Caco-2 (cell line): Measurements from ENCODE around the gene RIMS4. TPM values are rescaled to one million over a fixed set of nuclear protein-coding genes. Genes with fewer than 3 reads are reported as not detected.

ENCODE experiments used
- BruUV-seq: library from RNA; stranded (reverse); fragments of 400-500 nt; replicated peaks from 2 replicates; lab custom pipeline; 2021; lab: Mats Ljungman, UMichigan
- CTCF ChIA-PET: fragments of 300-600 bp; sonication (Branson Sonifier 250); formaldehyde crosslinking; loops from one replicate; lab custom pipeline; 2022; ENCODE audit warnings: antibody characterized with exemption; lab: Charles Lee
- POLR2A ChIA-PET: fragments of 300-600 bp; sonication (Branson Sonifier 250); formaldehyde crosslinking; loops from one replicate; lab custom pipeline; 2022; ENCODE audit warnings: antibody characterized with exemption; lab: Charles Lee
- DNase-seq, 2 experiments: peaks; one replicate each; pipeline versions ENCODE4 v3.0.0 to v3.0.0-alpha.2; 2020 to 2022
- H3K27me3 ChIP-seq: replicated peaks from 2 replicates; pipeline ENCODE4 v1.6.0; 2011; ENCODE audit warnings: low read length; ENCODE audit not compliant: control insufficient read depth, insufficient read depth
- H3K36me3 ChIP-seq: 2 replicates; pipeline ENCODE4 v1.5.1; 2011; ENCODE audit warnings: low read length; ENCODE audit not compliant: control insufficient read depth, insufficient read depth
- H3K4me1 ChIP-seq: fragments of 250-450 bp; sonication (Bioruptor Pico); 2 replicates; pipeline ENCODE4 v1.5.1; 2020; ENCODE audit warnings: mild to moderate bottlenecking
- H3K4me3 ChIP-seq: 2 replicates; pipeline ENCODE4 v1.5.1; 2011; ENCODE audit warnings: low read depth, mild to moderate bottlenecking, control low read depth, low read length
- H3K9me3 ChIP-seq: fragments of 250-450 bp; sonication (Bioruptor Pico); 2 replicates; pipeline ENCODE4 v1.5.1; 2020; ENCODE audit warnings: mild to moderate bottlenecking, moderate library complexity
- H3K27ac Mint-ChIP-seq: one replicate; pipeline ENCODE4 v1.8.0; 2022; ENCODE audit warnings: mixed read lengths; ENCODE audit not compliant: unreplicated experiment
- H3K27me3 Mint-ChIP-seq: one replicate; pipeline ENCODE4 v1.8.0; 2022; ENCODE audit warnings: mixed read lengths; ENCODE audit not compliant: insufficient read depth, unreplicated experiment
- H3K36me3 Mint-ChIP-seq: one replicate; pipeline ENCODE4 v1.8.0; 2022; ENCODE audit warnings: mild to moderate bottlenecking, mixed read lengths; ENCODE audit not compliant: insufficient read depth, unreplicated experiment
- H3K4me1 Mint-ChIP-seq: one replicate; pipeline ENCODE4 v1.8.0; 2022; ENCODE audit warnings: low read depth, mixed read lengths; ENCODE audit not compliant: unreplicated experiment
- H3K4me3 Mint-ChIP-seq: one replicate; pipeline ENCODE4 v1.8.0; 2022; ENCODE audit warnings: mild to moderate bottlenecking, moderate library complexity, mixed read lengths; ENCODE audit not compliant: unreplicated experiment
- H3K9me3 Mint-ChIP-seq: one replicate; pipeline ENCODE4 v1.8.0; 2022; ENCODE audit warnings: mixed read lengths; ENCODE audit not compliant: unreplicated experiment
- intact Hi-C: fragments of 100-400 bp; cut with micrococcal nuclease; formaldehyde crosslinking; loops from one replicate; pipeline ENCODE4 v1.10.0; 2022; ENCODE audit not compliant: unreplicated experiment
- total RNA-seq: library from RNA; stranded (reverse); gene quantifications from 2 replicates; pipeline ENCODE4 v1.2.3, GENCODE V29; 2022
- TF ChIP-seq, protein P1 (sequence below), 2 experiments: fragments of 200-600 bp in 1 of 2; IDR thresholded peaks; 1 replicate in 1 of 2; 2 replicates in 1 of 2; pipeline versions ENCODE4 v1.5.1 to v1.8.0; 2011 to 2022; ENCODE audit warnings: antibody characterized with exemption in 1 of 2, control low read depth in 1 of 2, inconsistent platforms in 1 of 2, low read depth in 1 of 2, low read length in 1 of 2, mild to moderate bottlenecking in 1 of 2, moderate library complexity in 1 of 2; ENCODE audit not compliant: insufficient read depth in 1 of 2, severe bottlenecking in 1 of 2, unreplicated experiment in 1 of 2

RIMS4 gene
- total RNA-seq, 1 experiment from 2014 or later: 9.0 TPM

DNA sequence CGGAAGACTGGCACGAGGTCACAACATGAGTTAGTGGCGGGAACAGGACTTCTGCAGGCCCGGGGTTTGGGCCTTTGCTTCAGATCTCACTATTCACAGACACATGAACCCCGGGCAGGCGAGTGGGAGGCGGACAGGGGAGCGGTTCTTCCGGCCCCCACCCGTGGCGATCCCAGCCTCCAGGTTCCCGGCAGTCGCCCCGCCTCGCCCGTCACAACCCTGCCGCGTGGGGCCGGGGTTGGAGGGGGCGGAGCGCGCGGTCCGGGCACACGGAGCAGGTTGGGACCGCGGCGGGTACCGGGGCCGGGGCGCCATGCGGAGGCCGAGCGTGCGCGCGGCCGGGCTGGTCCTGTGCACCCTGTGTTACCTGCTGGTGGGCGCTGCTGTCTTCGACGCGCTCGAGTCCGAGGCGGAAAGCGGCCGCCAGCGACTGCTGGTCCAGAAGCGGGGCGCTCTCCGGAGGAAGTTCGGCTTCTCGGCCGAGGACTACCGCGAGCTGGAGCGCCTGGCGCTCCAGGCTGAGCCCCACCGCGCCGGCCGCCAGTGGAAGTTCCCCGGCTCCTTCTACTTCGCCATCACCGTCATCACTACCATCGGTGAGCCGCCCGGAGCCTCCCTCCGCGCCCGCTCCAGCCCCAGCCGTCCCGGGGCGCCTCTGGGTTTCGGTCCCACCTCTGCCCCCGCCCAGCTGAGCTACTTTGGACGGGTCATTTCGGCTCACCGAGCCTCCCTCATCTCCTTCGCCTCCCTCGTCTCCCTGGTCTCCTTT lies 64.6 kb downstream of the RIMS4 start, which contains the start of gene KCNK15:
Gene KCNK15 (plus strand): TSS at position 268 of the 769 bp plus-strand sequence. CDS start 46 bp downstream, at position 314.
- peaks cover 14% of the 10 kb centered on the region for H3K36me3 Mint-ChIP-seq
- intact Hi-C loops: loop anchor here (2.0 kb wide), 2 partner anchors 31 to 55 kb away; no protein-coding TSS in a partner anchor
- ChIA-PET POLR2A (interaction anchor here (0.6 kb wide), 1 partner anchor 139 kb away, joined by 4 read pairs; the partner anchor contains the start of gene YWHAB), CTCF (interaction anchor here (0.6 to 1.6 kb wide), 7 partner anchors 13 to 140 kb away, joined by 3 to 9 read pairs (median 3); partner anchors contain the start of gene YWHAB)
- H3K27me3 ChIP-seq: peaks cover 2% of the 10 kb centered on the region; the same call in 1 of the 2 replicates
- no peaks in the 10 kb centered on the region for H3K9me3 Mint-ChIP-seq
- peaks cover 6% of the 10 kb centered on the region for H3K27me3 Mint-ChIP-seq
- H3K4me3 ChIP-seq: peak within 1 kb of the TSS; percentile 64
- no TSS peak for BruUV-seq
- peak within 1 kb of the TSS; percentile 65 for H3K4me3 Mint-ChIP-seq
- H3K36me3 ChIP-seq: no peaks in the 10 kb centered on the region
- H3K9me3 ChIP-seq: no peaks in the 10 kb centered on the region
- peaks cover 11% of the 10 kb centered on the region for H3K4me1 ChIP-seq
- TF ChIP-seq, protein P1, sequence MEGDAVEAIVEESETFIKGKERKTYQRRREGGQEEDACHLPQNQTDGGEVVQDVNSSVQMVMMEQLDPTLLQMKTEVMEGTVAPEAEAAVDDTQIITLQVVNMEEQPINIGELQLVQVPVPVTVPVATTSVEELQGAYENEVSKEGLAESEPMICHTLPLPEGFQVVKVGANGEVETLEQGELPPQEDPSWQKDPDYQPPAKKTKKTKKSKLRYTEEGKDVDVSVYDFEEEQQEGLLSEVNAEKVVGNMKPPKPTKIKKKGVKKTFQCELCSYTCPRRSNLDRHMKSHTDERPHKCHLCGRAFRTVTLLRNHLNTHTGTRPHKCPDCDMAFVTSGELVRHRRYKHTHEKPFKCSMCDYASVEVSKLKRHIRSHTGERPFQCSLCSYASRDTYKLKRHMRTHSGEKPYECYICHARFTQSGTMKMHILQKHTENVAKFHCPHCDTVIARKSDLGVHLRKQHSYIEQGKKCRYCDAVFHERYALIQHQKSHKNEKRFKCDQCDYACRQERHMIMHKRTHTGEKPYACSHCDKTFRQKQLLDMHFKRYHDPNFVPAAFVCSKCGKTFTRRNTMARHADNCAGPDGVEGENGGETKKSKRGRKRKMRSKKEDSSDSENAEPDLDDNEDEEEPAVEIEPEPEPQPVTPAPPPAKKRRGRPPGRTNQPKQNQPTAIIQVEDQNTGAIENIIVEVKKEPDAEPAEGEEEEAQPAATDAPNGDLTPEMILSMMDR (IDR thresholded peaks at IDR 0.05; ENCODE audit: insufficient read depth in 1 of 2, low read depth in 1 of 2, low read length in 1 of 2, severe bottlenecking in 1 of 2, unreplicated experiment in 1 of 2): no peak
- peaks cover 15% of the 10 kb centered on the region for H3K4me1 Mint-ChIP-seq
- peak within 1 kb of the TSS; percentile 20 for H3K27ac Mint-ChIP-seq
- peak; percentile 59 to 74 for DNase-seq

DNA sequence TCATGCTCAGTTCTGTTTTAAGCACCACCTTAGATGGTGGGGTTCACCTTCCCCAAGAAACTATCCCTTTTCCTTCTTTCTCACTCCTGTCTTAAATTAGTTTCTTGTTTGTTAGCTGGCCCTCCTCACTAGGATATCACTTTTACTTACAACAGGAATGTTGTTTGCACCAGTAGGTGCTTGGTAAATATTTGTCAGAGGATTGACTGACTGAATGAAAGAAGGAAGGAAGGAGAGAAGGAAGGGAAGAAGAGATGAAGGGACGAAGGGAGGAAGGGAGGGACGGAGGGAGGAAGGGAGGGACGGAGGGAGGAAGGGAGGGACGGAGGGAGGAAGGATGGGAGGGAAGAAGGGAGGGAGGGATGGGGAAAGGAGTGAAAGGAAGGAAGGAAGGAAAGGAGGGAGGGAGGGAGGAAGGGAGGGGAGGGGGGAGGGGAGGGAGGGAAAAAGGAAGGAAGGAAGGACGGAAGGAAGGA lies 65.2 kb downstream of the RIMS4 start:
- ChIA-PET POLR2A (interaction anchor here (0.6 kb wide), 1 partner anchor 140 kb away, joined by 4 read pairs; the partner anchor contains the start of gene YWHAB), CTCF (interaction anchor here (0.5 to 1.8 kb wide), 6 partner anchors 12 to 140 kb away, joined by 3 to 9 read pairs (median 4); partner anchors contain the start of gene YWHAB)
- intact Hi-C loops: no loop called here
- Histone ChIP-seq H3K27me3 (peaks cover 2% of the 10 kb centered on the region; the same call in 1 of the 2 replicates), H3K4me3 (peak overlapping the region; percentile 64), H3K4me1 (peaks cover 11% of the 10 kb centered on the region), H3K36me3 (no peaks in the 10 kb centered on the region), H3K9me3 (no peaks in the 10 kb centered on the region)
- TF ChIP-seq, protein P1 (IDR thresholded peaks at IDR 0.05; ENCODE audit: insufficient read depth in 1 of 2, low read depth in 1 of 2, low read length in 1 of 2, severe bottlenecking in 1 of 2, unreplicated experiment in 1 of 2): no peak
- no peaks in the 10 kb centered on the region for H3K9me3 Mint-ChIP-seq
- H3K36me3 Mint-ChIP-seq: peaks cover 11% of the 10 kb centered on the region
- H3K27ac Mint-ChIP-seq: peak overlapping the region; percentile 10
- BruUV-seq: no TSS peak
- H3K27me3 Mint-ChIP-seq: peaks cover 6% of the 10 kb centered on the region
- no peak for DNase-seq
- H3K4me1 Mint-ChIP-seq: peaks cover 15% of the 10 kb centered on the region
- peak overlapping the region; percentile 65 for H3K4me3 Mint-ChIP-seq
